ENCODE measurements around the gene ELMO1. TPM values are rescaled to one million over a fixed set of nuclear protein-coding genes. Genes with fewer than 3 reads are reported as not detected.

The ELMO1 gene
- total and polyA plus RNA-seq, 10 of the 15 experiments (the other 5 are each of a cell fraction or from before 2014, with no cell fraction given), result 22.6 to 85.9 (median 56.6) TPM

- no peak overlapping the region for H3K9ac ChIP-seq (ENCODE audit: control insufficient read depth, insufficient read depth, low read length)
- CTCF ChIA-PET, result no interaction called here
- ATAC-seq (no peak), DNase-seq (ENCODE audit: low read depth, low spot score) (no peak), FAIRE-seq (no peak)
- intact Hi-C loops (cut with micrococcal nuclease; ENCODE audit: unreplicated experiment) (no loop called here), in situ Hi-C loops (cut with MboI) (no loop called here)
- H3K27me3 ChIP-seq (replicated peaks in 1 of 2; ENCODE audit: control insufficient read depth in 2 of 2, insufficient read depth in 2 of 2, low read length in 1 of 2), result no peaks in the 10 kb centered on the region
- no peak overlapping the region for H3K4me3 ChIP-seq
- H3K79me2 ChIP-seq (ENCODE audit: control insufficient read depth, insufficient read depth, low read length), result peaks cover 33% of the 10 kb centered on the region
- no peaks in the 10 kb centered on the region for H4K20me1 ChIP-seq (ENCODE audit: control insufficient read depth, insufficient read depth)
- no peaks in the 10 kb centered on the region; a peak in 3 of 4 replicates for H3K36me3 ChIP-seq (ENCODE audit: control insufficient read depth in 2 of 2, insufficient read depth in 2 of 2, low read length in 1 of 2)
- H2AFZ ChIP-seq (ENCODE audit: control insufficient read depth, low read depth, low read length), result no peak overlapping the region
- SMC1A ChIA-PET (ENCODE audit: uncharacterized antibody, unreplicated experiment), result interaction anchor here (1.2 to 1.9 kb wide), 2 partner anchors 33 to 44 kb away, joined by 3 to 6 read pairs; no protein-coding TSS in a partner anchor
- H3K9me3 ChIP-seq (replicated peaks; ENCODE audit: control insufficient read depth, insufficient read depth, low read length), result no peaks in the 10 kb centered on the region
- peaks cover 13% of the 10 kb centered on the region for H3K4me1 ChIP-seq (ENCODE audit: control insufficient read depth, insufficient read depth, low read length)
- no TSS peak for BruUV-seq (replicated peaks)
- no peak overlapping the region for H3K27ac ChIP-seq (ENCODE audit: control insufficient read depth, insufficient read depth)
- POLR2A ChIA-PET, result no interaction called here
- RAD21 ChIA-PET (ENCODE audit: unreplicated experiment), result no interaction called here
- 71% methylated on average over 2 of the region's 2 CpGs for WGBS (ENCODE audit: insufficient coverage, insufficient replicate concordance, low lambda C conversion rate, missing lambda C conversion rate)
- TF ChIP-seq YY1 (IDR thresholded peaks at IDR 0.05; ENCODE audit: low read depth, low read length), result no peak
- no peak for TF ChIP-seq MEF2B (IDR thresholded peaks at IDR 0.05; ENCODE audit: partially characterized antibody, poor library complexity, severe bottlenecking)
- TF ChIP-seq IKZF2 (IDR thresholded peaks at IDR 0.05), result no peak
- no peak for TF ChIP-seq BRCA1 (IDR thresholded peaks at IDR 0.05; ENCODE audit: low read depth, low read length)
- TF ChIP-seq POU2F2 (IDR thresholded peaks at IDR 0.05; ENCODE audit: borderline replicate concordance, low read depth, low read length), result no peak
- no peak for TF ChIP-seq TARDBP (IDR thresholded peaks at IDR 0.05; ENCODE audit: borderline replicate concordance)
- TF ChIP-seq IRF3 (IDR thresholded peaks at IDR 0.05), result no peak
- TF ChIP-seq BHLHE40 (IDR thresholded peaks at IDR 0.05; ENCODE audit: borderline replicate concordance in 1 of 2, low read depth in 2 of 2, low read length in 1 of 2), result no peak
- TF ChIP-seq RBBP5 (conservative IDR thresholded peaks at IDR 0.05), result no peak
- TF ChIP-seq SP1 (IDR thresholded peaks at IDR 0.05; ENCODE audit: low read depth, low read length), result no peak
- no peak for TF ChIP-seq NR2F1 (conservative IDR thresholded peaks at IDR 0.05)
- no peak for TF ChIP-seq CBX3 (IDR thresholded peaks at IDR 0.05; ENCODE audit: borderline replicate concordance, low read depth)
- TF ChIP-seq MTA2 (IDR thresholded peaks at IDR 0.05; ENCODE audit: low read depth), result no peak
- TF ChIP-seq ELK1 (IDR thresholded peaks at IDR 0.05; ENCODE audit: low read depth, low read length), result no peak
- no peak for TF ChIP-seq CUX1 (IDR thresholded peaks at IDR 0.05; ENCODE audit: insufficient replicate concordance, low read depth, low read length)
- no peak overlapping the region for H3K4me2 ChIP-seq (ENCODE audit: control insufficient read depth, insufficient read depth)
These were observed 118.7 kb downstream of the ELMO1 start for GRCh38 chr7:37329940-37330339.

All from GM12878 (cell line).